NCI-H82 (cell line): ENCODE measurements around the gene EDC4.
A peak's percentile ranks its signal among the peaks of the same experiment; 100 is the strongest.
"Not testable (repeated sequence)": the region's sequence is repeated elsewhere in the genome, so short reads cannot be mapped to it uniquely, and the experiment has no call there.

Experiments used
- DNase-seq: peaks from one replicate; lab custom pipeline; 2025; lab: John Stamatoyannopoulos, UW

Gene EDC4

DNA sequence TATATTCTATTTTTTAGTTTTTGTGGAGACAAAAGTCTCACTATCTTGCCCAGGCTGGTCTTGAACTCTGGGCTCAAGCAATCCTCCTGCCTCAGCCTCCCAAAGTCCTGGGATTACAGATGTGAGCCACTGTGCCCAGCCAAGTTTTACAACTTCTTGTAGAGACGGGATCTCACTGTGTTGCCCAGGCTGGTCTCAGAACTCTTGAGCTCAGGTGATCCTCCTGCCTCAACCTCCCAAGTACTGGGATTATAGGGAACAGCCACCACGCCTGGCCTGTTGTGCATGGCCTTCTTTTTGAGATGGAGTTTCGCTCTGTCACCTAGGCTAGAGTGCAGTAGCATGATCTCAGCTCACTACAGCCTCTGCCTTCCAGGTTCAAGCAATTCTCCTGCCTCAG lies 19.2 kb upstream of the EDC4 start:
- no peak for DNase-seq

DNA sequence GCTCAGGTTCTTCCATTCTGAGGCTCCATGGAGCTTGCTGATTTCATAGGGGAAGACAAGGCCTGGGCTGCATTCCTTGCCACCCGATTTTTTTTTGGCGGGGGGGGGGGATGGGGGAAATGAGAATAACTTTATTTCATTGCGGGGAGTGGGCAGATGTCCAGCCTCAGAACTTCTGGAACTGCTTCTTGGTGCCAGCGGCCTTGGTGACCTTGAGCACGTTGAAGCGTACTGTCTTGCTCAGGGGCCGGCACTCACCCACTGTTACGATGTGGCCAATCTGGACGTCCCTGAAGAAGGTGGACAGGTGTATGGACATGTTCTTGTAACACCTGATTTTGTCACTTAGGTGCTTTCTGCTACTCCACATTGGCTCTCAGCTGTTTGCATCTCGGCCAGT lies 17.1 kb upstream of the EDC4 start:
- no peak for DNase-seq

DNA sequence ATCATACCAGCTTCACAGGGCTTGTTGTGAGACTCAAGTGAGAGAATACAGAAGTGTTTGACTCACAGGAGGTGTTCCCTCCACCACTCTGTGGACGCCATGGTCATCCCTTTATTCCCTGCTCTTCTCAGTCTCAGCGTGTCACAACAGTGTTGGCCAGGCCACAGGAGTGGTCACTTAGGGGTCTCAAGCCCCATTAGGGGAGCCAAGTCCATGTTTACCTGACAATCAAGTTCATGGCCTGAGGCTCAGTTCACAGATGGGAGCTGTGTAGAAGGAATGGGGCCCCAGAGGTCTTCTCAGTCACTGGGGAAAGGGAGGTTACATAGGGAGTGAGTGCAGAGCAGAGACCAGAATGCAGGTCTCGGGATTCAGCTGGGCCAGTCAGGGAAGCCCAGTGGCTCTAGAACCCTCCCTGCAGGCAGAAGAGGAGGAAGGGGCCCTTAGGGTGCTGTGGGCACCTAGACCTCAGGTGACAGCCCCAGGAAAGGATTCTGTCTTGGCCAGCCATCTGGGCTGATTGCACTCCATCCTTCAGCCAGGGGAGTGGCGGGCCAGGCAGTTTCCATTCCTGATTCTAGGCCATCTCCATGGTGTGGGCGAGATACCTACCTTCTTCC lies 15.8 kb upstream of the EDC4 start:
- DNase-seq = no peak

DNA sequence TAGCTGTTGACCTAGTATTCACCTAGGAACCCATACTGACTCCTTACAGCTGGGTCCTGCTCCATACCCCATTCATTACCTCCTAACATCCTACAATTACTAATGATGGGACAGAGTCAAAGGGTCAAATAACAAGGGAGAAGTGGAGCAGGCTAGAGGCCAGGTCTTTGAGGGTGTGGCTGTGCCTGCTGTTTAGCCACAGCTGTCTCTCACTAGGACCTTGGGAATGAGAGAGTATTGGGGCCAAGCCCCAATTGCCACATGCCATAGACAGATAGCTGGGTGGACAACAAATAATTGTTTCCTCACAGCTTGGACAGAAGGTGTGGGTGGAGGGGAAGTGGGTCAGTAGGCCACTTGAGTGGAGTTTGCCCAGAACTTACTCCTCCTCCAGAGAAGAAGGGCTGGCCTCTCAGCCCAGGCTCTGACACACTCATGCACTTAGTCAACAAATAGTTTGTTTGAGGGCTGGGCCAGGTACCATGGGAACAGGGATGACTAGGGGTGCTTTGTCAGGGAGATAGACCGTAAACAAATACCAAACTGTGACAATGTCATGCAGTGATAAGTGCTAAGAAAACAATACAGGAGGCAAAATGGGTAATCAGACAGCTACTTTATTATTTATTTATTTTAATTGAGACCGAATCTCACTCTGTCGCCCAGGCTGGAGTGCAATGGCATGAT lies 15.2 kb upstream of the EDC4 start:
- no peak for DNase-seq

DNA sequence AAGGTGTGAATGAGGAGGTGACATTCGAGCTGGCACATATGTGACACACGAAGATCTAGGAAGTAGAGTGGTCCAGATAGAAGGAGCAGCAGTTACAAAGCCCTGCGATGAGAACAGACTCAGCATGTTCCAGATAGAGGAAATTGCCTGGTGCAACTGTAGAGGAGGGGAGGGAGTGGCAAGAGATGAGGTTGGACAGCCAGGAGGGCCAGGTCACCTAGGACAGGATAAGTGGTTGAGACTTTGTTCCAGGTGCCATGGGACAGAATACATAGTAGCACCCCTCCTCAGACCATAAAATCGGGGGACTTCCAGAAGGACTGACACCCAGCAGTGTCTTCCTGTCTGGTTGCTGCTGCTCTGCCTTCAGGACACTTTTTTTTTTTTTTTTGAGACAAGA lies 14.4 kb upstream of the EDC4 start:
- no peak for DNase-seq

DNA sequence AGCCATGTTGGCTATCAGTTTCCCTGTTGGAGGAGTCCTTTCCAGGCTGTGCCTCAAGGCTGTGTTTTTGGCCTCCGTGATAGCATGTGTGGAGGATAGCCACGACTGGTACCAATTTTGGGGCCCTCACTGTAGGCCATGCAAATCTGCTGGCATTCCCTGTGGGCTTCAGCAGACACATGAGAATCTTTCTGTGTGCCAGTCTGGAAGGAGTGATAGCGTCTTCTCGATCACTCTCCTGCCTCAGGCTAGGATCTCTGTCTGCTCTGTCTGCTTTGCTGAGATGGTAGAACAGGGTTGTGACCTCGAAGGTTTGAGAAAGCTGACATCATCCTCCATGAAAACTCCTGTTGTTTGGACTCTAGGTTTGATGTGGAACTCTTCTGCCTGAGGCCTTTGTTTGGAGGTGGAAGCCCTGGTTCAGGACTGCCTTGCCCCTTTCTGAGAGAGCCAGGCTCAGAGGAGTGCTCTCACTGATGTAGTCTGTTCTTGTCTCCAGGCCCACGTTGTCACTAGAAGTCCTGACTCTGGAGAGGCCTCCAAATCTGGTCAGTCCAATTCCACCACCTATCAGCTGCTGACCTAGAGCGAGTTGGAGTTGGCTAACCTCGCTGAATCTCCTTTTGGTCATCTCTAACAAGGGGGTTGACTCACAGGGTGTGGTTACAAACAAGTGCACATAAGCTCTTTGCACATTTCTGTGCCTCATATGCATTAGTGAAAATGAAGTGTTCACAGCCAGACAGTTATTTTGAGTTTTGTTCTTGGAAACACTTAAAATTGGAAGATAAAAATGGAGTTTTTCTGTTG lies 12.1 kb upstream of the EDC4 start:
- no peak for DNase-seq

DNA sequence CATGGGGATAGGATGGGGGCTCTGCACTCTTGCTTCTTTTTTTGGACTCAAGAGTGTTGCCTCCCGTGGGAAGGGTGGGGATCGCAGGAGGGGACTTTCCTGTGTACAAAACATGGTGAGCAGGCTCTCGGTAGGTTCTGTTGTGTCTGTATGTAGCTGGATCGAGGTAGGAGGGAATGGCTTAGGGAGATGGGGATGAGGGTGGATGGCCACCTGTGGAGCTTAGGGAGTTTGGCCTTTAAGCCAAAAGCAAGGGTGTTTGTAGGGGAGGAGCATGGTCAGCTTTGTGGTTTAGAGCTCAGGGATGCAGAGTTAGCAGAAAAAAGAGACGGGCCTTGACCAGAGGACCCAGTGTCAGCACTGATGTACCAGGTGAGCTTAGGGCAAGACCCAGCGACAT lies 11.0 kb upstream of the EDC4 start:
- no peak for DNase-seq

DNA sequence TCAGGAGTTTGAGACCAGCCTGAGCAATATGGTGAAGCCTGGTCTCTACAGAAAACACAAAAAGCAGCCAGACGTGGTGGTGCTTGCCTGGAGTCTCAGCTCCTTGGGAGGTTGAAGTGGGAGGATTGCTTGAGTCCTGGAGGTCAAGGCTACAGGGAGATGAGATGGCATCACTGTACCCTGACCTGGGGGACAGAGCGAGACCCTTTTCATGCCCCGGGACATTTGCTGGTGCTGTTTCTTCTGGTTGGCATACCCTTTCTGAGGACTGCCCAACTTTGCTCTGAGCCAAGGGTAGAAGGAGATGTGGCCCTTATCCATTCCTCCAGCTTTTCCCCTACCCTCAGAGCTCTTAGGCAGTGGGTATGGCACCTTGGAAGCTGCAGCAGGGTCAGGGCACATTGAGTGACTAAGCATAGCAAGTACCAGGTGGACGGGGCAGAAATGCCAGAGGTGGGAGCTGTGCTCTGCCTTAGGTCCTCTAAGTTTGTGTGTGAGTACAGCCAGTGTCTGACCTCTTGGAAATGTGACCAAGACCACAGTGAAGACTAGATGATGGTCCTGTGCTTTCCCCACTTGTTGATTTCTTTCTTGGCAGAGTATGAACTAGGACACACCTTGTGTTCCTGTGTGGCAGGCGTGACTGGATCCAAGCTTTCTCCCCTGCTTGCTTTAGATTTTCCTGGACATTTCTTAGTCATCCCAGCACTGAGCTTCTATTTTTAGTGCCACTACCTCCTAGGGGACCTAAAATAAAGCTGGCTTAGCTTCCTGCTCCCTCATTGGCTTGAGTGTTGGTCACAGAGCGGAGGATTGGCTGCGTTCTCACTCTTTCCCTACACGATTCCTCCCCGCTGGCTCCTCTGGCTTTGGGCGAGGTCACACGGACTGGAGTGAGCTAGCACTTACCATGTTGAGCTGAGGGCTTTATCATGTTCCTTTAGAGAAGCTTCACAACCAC lies 9.9 kb upstream of the EDC4 start:
- DNase-seq = peak; percentile 5

DNA sequence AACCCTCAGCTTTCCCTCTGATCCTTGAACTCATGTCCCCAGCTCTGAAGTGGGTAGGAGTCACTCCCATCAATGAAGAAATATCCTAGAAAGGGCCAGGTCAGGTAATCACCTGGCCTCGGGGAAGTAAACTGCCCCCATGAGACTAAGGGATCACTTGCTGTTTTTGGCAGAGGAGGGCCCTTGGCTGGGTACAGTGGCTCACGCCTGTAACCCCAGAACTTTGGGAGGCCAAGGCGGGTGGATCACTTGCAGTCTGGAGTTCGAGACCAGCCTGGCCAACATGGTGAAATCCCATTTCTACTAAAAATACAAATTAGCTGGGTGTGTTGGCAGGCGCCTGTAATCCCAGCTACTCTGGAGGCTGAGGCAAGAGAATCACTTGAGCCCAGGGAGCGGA lies 8.8 kb upstream of the EDC4 start:
- DNase-seq = not testable (repeated sequence)

DNA sequence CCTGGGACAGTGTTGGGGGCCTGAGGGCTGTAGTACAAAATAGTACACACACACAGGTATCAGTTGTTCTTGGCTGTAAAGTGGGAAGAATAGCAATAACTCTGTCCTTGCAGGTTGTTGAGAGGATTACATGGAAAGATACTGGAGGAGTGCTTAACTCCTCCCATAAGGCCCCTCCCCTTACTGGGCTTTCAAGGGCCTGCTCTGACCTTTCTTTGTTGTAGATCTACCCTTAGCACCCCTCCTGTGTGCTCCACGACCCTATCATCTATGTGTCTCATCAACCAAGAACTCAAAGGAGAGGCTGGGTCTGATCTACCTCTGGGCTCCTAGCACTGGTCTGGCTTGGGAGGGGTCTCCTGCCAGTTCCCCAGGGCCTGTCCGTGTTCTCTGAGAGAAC lies 8.3 kb upstream of the EDC4 start:
- peak; percentile 6 for DNase-seq

DNA sequence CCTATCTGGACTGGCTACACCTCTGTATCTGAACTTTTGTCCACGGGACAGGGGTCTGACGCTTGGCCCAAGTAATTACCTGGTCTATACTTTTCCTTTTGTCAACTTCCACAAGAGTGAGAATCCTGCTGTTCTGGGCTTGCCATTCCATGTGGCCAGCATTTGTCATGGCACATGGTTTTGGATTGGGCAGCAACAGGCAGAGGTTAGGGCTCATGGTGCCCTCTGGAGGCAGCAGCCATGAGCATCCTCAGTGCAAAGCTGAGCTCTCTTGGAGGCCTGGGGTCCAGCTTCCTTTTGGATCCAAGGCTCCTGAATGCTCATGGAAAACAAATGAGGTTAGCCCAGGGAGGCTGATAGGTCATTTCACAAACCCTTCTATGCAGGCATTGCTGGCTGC lies 7.5 kb upstream of the EDC4 start:
- DNase-seq = peak; percentile 44

DNA sequence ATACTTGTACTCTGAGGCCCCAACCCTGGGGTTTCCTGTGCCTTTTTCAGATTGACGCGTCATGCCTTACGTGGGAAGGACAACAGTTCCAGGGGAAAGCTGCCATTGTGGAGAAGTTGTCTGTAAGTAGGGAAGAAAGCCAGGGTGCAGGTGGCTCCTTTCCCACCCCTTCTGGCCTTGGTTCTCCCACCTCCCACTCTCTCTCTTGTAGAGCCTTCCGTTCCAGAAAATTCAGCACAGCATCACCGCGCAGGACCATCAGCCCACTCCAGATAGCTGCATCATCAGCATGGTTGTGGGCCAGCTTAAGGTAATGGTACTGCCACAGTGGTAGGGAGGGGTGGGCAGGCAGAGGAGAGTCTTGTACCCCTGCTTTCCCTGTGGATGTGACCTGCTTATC lies 4.6 kb upstream of the EDC4 start:
- DNase-seq = no peak

DNA sequence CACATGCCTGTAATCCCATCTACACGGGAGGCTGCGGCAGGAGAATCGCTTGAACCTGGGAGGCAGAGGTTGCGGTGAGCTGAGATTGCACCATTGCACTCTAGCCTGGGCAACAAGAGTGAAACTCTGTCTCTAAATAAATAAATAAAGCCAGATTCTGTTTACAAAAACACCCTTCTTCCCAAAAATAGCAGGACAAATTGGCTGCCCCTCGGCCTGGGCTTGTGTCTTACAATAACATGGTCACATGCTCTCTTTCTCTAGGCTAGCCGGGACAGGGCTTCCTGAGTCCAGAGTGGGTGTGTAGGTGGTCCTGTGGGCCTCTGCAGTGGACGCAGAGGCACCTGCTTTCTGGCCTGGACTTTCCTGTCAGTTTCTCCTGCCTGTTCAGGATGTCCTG lies 3.2 kb upstream of the EDC4 start:
- no peak for DNase-seq

DNA sequence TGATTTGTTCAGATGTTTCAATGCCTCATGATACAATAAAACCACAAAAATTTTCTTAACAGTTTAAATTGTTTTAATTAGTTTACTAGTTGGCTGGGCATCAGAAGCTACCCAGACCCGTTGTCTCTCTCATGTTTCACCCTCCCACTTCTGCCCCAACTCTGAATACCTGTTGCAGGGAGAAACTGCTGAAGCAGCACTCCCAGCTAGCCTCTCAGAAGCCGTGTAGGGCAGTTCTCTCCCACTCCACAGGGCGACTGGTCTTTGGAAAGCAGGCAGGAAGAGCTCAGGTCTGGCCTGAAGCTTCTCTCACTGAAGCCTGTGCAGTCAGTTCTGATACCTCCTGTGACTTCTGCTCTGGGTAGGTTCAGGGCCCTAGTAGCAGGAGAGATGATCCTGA lies 1.6 kb upstream of the EDC4 start:
- peak; percentile 16 for DNase-seq

DNA sequence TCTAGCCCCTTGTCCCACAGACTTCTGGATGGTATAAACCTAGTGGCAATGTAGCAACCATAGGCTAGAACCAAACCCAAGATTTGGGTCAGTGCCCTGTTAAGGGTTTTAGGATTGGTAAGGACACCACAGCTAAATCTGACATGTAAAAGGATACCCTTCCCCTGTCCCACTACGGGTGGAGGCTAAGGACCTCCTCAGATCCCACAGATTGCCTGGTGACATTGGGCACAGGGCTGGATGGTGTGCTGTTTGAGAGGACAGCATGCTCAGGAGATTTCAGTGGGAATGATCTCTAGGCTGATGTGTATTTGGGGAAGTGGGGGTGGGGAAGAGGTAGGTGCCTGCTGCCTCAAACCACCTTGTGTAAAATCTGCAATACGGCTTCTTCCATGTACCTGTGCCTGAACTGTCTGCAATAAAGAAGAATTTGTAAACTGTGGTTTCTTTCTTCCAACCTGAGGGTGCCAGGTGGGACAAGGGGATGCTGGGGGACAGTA lies 671 bp upstream of the EDC4 start:
- peak; percentile 26 for DNase-seq

DNA sequence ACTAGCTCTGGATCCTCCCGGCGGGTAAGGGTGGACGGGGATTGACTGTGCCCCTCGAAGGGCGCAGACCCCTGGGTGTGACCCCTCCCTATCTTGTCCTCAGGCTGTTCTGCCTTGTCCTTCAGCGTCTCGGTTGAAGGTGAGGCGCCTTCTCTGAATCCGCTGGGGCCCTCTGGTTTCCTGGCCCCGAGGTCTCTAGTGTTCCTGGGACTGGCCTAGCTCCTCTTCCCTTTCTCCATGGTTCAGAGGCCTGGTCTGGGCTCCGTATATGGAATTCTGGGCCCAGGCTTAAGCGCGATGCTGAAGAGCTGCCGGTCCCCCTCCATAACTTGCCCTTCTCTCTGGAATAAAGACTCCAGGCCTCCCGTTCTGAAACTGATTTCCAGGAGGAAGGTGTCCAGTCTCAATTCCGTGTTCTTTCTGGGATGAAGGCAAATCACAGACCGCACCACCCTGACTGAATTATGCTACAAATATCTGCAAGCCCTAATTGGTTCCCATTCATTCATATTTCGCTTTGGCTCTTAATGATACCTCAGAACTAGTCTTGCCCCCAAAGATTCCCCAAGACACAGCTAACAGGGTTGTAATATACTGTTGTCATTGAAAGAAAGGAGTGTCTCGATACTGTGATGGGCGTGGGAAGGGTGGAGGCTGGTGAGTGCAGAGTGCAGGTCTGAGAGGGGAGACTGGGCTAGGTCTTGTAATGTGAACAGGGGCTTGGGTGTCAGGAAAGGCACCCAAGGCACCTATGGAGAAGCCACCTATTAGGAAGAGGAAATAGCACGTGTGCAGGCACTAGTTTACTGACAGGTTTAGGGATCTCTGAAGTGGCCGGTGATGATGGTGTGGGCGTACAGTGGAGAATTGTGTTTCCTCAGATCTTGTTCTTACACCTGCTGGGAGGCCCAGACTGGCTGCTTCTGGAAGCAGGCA lies 851 bp downstream of the EDC4 start:
- DNase-seq = peak; percentile 47

DNA sequence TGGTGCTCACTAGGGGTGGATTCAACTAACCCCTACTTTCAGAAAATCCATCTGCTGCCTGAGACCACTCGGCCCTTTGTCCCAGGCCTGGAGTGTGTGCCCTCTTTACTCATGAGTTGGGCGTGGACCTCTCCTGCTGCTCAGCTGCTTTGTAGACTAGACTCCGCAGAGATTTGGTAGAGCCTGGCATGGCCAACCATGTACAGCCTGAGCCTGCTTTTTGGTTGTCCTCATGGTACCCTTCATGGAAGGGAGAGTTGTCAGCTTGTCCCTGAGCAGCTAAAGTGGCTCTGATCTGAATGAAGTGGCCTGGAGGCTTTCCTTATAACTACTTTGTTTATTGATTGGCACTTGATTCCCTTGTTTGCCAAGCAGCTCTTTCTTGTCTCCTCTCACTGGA lies 1.5 kb downstream of the EDC4 start:
- no peak for DNase-seq

DNA sequence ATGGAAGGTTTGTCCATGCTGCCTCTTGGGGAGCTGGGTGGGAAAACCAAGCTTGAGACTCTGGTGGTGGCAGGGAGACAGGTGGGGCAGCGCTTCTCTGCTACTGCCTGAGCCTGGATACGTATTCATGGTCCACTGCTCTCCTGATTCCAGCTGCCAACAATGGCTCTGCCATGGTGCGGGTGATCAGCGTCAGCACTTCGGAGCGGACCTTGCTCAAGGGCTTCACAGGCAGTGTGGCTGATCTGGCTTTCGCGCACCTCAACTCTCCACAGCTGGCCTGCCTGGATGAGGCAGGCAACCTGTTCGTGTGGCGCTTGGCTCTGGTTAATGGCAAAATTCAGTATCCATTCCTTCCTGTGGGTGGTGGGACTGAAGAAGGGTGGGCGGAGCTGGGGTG lies 4.2 kb downstream of the EDC4 start:
- DNase-seq = no peak

DNA sequence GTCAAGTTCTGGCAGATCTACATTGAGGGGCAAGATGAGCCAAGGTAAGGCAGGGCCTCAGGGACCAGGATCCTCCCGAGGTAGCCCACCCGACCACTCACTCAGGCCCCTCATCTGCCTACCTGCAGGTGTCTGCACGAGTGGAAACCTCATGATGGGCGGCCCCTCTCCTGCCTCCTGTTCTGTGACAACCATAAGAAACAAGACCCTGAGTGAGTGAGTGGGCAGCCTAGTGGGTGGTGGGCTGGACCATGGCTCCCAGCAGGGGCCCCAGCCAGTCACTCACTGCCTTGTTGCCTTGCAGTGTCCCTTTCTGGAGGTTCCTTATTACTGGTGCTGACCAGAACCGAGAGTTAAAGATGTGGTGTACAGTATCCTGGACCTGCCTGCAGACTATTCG lies 5.4 kb downstream of the EDC4 start:
- DNase-seq = no peak

DNA sequence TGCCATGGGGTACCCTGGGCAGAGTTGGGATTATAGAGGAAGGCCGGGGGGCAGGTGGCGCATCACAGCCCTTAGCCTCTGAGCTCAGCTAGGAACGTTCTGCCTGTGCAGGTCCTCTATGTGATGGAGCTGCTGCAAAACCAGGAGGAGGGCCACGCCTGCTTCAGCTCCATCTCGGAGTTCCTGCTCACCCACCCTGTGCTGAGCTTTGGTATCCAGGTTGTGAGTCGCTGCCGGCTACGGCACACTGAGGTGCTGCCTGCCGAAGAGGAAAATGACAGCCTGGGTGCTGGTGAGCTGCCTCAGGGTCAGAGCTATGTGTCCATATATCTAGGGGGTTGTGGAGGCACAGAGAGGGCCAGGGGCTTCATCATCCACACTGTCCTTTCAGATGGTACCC lies 6.0 kb downstream of the EDC4 start:
- no peak for DNase-seq

DNA sequence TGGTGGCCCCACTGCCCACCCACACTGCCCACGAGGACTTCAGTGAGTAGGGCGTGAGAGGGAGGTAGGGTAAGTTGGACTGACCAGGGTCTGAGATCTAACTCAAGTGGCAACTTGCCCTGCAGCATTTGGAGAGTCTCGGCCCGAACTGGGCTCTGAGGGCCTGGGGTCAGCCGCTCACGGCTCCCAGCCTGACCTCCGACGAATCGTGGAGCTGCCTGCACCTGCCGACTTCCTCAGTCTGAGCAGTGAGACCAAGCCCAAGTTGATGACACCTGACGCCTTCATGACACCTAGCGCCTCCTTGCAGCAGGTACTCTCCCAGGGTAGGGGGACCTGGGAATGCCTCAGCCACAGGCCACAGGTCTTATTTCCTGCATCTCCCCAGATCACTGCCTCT lies 6.6 kb downstream of the EDC4 start:
- DNase-seq = no peak
